Spinal cord (tissue), 10 donors: ENCODE measurements around the gene CTNNA3. TPM values are rescaled to one million over a fixed set of nuclear protein-coding genes. Genes with fewer than 3 reads are reported as not detected.

Experiments used
- DNase-seq, 6 donors: peaks; one replicate each; pipeline versions ENCODE4 v3.0.0 to v3.0.0-alpha.2; 2013 to 2015; ENCODE audit warnings: low spot score in 6 of 6, low read depth in 4 of 6
- H3K27ac ChIP-seq: one replicate; pipeline ENCODE4 v1.5.1; 2013; ENCODE audit warnings: low read depth, low read length, control low read depth
- H3K27me3 ChIP-seq: one replicate; pipeline ENCODE4 v1.6.1; 2013; ENCODE audit warnings: low read length; ENCODE audit not compliant: control insufficient read depth, insufficient read depth
- H3K36me3 ChIP-seq: one replicate; pipeline ENCODE4 v1.6.1; 2013; ENCODE audit warnings: low read length; ENCODE audit not compliant: control insufficient read depth, insufficient read depth
- H3K4me1 ChIP-seq: one replicate; pipeline ENCODE4 v1.6.1; 2013; ENCODE audit warnings: low read length; ENCODE audit not compliant: control insufficient read depth, insufficient read depth
- H3K4me3 ChIP-seq: one replicate; pipeline ENCODE4 v1.5.1; 2013; ENCODE audit warnings: low read depth, low read length, control low read depth
- H3K9me3 ChIP-seq: one replicate; pipeline ENCODE4 v1.6.1; 2013; ENCODE audit warnings: low read length; ENCODE audit not compliant: control insufficient read depth, insufficient read depth
- WGBS: methylation state at CpG from one replicate; pipeline ENCODE4 v1.1.5; 2013; ENCODE audit warnings: missing lambda C conversion rate; ENCODE audit not compliant: insufficient coverage; 5-methylcytosine and 5-hydroxymethylcytosine counted together
- polyA plus RNA-seq, 2 donors: library from polyadenylated mRNA; unstranded; fragments of 120-200 nt; gene quantifications; one replicate each; pipeline ENCODE4 v1.2.1, GENCODE V29; 2013; ENCODE audit not compliant: insufficient read length in 2 of 2
- total RNA-seq, 2 donors: library from RNA; depleted of rRNA in 1 of 2; stranded (reverse); fragments of 120-200 nt in 1 of 2; fragments of >200 nt in 1 of 2; gene quantifications; one replicate each; pipeline versions ENCODE4 v1.2.3 to v1.2.4, GENCODE V29; 2013 to 2014
- donor health status: healthy.

CTNNA3 gene
- total and polyA plus RNA-seq, 4 donors = 15.3 to 63.5 (median 41.0) TPM

DNA sequence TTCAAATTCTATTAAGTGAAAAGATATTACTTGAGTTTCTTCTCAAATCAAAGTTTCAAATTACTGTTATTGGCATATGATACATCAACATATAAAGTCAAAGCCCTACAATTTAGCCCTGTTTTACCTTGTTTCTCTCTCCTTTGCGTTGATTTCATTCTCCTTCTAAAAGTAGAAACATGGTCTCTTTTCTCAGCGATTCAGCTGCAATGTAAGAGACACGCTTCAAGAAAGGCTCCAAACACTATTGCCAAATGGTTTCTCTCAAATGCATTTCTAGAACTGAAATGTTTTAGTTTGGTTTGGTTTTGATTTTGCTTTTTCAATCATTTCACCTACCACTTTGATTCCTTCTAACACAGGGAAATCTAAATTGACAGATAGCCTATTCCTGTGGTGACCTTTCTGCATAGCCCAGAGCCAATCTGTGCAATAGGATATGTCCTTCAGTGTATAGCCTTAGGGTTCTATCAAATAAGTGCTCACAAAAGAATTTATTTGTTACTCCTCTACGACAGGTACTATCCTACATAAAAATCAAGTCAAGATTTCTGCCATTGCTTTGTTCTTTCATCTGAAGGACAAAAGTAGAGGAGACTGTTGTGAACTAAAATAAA, 47.3 kb downstream of the CTNNA3 start:
- Histone ChIP-seq H3K9me3 (no peaks in the 10 kb centered on the region), H3K4me3 (no peak overlapping the region), H3K27ac (no peak overlapping the region), H3K4me1 (no peaks in the 10 kb centered on the region), H3K27me3 (no peaks in the 10 kb centered on the region), H3K36me3 (no peaks in the 10 kb centered on the region)
- no peak for DNase-seq
- 83% methylated on average over 1 of the region's 4 CpGs for WGBS

DNA sequence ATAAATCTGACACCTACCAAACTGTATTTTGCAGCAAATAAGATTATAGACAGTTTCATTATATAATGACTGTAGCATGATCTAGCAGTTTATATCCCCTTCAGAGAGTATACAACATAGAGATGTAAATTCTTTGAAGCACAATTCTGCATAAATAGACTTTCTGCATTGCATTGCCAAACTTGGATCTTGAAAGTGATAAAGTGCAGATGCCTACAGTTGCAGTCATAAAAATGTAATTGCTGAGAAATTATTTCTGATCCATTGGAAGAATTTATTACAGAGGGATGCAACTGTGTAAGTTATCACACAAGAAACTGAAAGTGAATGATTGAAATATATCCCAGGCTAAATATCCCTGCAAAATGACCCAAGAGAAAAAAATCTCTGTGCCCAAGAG, 65.1 kb downstream of the CTNNA3 start:
- peak in 1 of 6 donors; percentile 18 for DNase-seq
- Histone ChIP-seq H3K27ac (no peak overlapping the region), H3K36me3 (no peaks in the 10 kb centered on the region), H3K4me1 (no peaks in the 10 kb centered on the region), H3K9me3 (peaks cover 3% of the 10 kb centered on the region), H3K4me3 (no peak overlapping the region), H3K27me3 (no peaks in the 10 kb centered on the region)

DNA sequence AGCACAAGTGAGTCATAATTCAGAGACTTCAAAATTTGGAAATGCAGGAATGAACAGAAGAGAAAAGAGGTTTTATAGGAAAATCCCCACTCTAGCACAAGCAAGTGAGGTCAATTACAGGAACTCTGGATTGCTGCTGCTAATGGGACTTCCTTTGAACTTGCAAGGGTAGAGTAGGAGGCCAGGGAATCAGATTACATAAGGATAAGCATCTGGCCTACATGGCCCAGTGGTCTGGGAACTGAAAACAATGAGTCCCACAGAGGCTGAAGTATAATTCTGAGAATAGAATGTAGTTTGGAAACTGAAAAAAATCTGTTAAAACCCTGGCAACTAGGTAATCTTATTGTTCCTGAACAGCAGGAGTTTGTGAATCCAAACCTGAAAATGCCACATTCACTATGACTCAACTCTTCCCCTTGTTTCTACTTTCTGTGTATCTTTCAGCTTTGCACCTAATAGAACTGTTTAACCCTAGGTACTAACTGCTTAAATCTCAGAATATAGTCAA, 66.5 kb downstream of the CTNNA3 start:
- Histone ChIP-seq H3K4me1 (no peaks in the 10 kb centered on the region), H3K9me3 (peaks cover 3% of the 10 kb centered on the region), H3K27ac (no peak overlapping the region), H3K27me3 (no peaks in the 10 kb centered on the region), H3K4me3 (no peak overlapping the region), H3K36me3 (no peaks in the 10 kb centered on the region)
- DNase-seq = no peak

DNA sequence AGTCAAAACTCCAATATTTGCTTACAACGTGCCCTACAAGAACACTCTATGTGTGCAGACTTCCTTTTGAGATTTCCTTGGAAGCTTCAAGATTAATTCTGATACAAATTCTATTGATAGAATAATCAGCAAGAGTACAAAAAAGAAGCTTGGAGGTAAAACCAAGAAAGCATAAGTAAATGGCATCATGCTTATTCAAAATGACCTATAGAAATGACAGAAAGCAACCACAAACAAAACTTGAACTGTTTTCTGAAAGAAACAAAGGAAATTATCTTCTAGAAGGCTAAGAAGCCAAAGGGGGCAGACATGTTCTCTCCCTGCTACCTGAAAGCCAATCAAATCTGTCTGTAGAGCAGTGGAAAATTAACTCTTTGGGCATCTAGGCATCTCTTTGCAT, 73.0 kb downstream of the CTNNA3 start:
- DNase-seq = no peak
- H3K27me3 ChIP-seq = no peaks in the 10 kb centered on the region
- no CpG with 5 or more reads among the region's 1 CpG for WGBS
- no peaks in the 10 kb centered on the region for H3K36me3 ChIP-seq
- H3K9me3 ChIP-seq = peaks cover 3% of the 10 kb centered on the region
- H3K4me1 ChIP-seq = no peaks in the 10 kb centered on the region
- H3K27ac ChIP-seq = no peak overlapping the region
- H3K4me3 ChIP-seq = no peak overlapping the region

DNA sequence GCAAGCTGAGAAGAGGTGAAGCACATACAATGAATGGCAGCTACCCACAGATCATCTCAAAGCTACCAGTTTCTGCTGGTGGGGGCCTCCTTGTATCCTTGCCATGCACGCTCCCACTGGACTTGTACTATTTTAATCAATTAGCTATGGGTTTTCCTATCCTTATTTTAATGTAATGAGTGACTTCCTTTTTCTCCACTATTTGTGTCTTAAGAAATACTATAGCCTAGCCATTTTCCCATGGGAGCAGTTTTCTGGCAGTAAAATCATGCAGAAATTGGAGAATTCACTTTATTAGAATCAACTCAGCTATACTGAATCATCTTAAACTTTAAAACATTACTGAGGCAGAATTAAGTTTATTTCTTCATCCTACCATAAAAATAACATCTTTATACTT, 73.5 kb downstream of the CTNNA3 start:
- Histone ChIP-seq H3K4me3 (no peak overlapping the region), H3K4me1 (no peaks in the 10 kb centered on the region), H3K9me3 (peaks cover 3% of the 10 kb centered on the region), H3K27ac (no peak overlapping the region), H3K27me3 (no peaks in the 10 kb centered on the region), H3K36me3 (no peaks in the 10 kb centered on the region)
- peak in 1 of 6 donors; percentile 30 for DNase-seq
- no CpG with 5 or more reads among the region's 1 CpG for WGBS

DNA sequence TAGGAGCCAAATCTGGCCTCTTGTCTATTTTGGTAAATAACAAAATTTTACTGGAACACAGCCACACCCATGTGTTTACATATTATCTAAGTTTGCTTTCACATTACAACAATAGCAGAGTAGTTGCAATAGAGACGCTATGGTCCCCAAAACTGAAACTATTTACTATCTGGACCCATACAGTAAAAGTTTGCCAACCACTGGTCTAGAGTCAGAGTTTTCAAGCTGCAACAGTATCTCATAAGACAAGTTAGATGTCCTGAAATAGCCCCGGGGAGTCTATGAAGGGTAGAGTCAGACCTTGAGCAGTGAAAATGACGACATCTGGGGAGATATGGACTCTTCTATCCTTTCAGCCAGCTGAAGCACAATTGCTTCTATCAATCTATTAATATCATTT, 74.2 kb downstream of the CTNNA3 start:
- DNase-seq = no peak
- H3K9me3 ChIP-seq = peaks cover under 1% of the 10 kb centered on the region
- H3K27me3 ChIP-seq = no peaks in the 10 kb centered on the region
- no peak overlapping the region for H3K27ac ChIP-seq
- H3K36me3 ChIP-seq = no peaks in the 10 kb centered on the region
- WGBS = 100% methylated on average over 1 of the region's 3 CpGs
- H3K4me1 ChIP-seq = no peaks in the 10 kb centered on the region
- no peak overlapping the region for H3K4me3 ChIP-seq

DNA sequence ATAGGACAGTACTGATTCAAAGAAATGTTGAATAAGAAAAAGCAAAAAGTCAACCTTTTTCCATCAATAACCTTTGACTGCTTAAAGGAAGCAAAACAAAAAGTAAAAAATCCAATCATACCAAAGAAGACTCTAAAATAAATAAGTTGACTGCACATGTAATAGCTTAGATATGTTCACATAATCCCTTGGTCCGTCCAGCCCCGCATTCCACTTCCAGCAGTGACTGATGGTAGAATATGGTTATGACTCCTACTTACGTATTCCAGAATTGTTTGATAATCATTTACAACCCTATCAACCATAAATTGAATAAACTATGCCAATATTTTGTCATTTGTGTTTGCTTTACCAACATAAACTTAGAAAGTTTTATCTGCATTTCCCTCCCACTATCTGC, 77.9 kb downstream of the CTNNA3 start:
- no peak for DNase-seq
- Histone ChIP-seq H3K4me3 (no peak overlapping the region), H3K9me3 (no peaks in the 10 kb centered on the region), H3K27ac (no peak overlapping the region), H3K27me3 (no peaks in the 10 kb centered on the region), H3K36me3 (no peaks in the 10 kb centered on the region), H3K4me1 (no peaks in the 10 kb centered on the region)
- no CpG with 5 or more reads among the region's 3 CpGs for WGBS

DNA sequence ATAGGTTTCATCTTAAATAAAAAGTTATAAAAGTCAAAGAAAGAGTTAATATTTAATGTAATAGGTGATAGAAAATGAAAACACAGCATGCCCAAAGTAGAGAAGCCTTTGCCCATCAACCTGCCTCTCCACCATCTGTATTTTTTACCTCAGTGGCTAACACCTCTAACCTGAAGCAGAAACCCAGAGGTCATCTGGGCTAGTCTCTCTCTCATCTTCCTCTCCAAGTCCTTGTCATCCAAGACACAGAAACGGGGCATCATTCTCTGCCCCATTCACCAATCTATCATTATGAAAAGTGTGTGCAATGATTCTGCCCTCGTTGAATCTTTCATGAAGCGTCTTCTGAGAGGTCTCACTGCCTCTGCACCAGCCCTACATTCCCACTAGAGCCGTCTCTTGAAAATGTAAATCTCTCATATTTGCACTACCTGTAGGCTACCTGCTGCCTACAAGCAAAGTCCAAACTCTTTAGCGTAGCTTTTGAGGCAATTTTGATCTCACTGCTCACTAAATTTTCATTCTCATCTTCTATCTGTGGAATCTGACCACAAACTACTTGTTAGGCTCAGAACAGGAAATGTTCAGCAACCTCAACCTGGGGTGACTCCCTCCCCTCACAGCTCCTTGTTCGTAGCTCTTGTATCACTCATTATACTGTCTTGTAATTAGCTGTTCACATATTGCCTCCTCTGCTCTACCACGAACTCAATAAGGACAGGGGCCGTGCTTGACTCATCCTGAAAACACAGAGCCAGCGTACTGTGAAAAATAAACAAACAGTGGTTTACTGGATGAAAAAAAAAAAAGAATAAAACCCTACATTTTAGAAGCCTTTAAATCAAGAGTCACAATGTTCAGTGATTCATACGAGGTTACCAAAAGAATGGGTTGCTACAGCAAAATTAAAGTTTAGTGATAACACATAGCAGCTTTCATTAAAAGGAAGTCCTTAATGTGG, 83.1 kb downstream of the CTNNA3 start:
- 93% methylated on average over 5 of the region's 10 CpGs for WGBS
- no peak for DNase-seq
- H3K4me3 ChIP-seq = no peak overlapping the region

DNA sequence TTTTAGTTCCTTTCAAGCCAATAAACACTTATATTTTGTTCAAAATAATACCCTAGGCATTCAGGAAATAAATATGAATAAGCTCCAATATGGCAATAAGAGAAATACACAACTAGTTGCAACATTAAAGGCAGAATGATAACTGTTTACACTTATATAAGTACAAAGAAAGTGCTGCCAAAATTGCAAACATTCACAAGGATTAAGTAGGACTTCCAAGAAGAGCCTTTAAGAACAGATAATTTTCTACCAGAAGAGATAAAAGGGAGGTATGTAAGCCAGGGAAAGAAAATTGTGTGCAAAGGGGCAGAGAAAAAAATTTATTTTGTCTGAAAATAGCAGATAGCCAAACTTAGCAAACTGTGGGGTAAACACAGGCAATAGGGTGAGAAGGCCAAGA, 83.8 kb downstream of the CTNNA3 start:
- Histone ChIP-seq H3K9me3 (no peaks in the 10 kb centered on the region), H3K4me3 (no peak overlapping the region), H3K36me3 (no peaks in the 10 kb centered on the region), H3K27me3 (no peaks in the 10 kb centered on the region), H3K27ac (no peak overlapping the region), H3K4me1 (no peaks in the 10 kb centered on the region)
- DNase-seq = no peak

More for the DNA sequence above, 83.1 kb downstream of the CTNNA3 start:
- Histone ChIP-seq H3K4me1 (no peaks in the 10 kb centered on the region), H3K9me3 (no peaks in the 10 kb centered on the region), H3K36me3 (no peaks in the 10 kb centered on the region), H3K27me3 (no peaks in the 10 kb centered on the region), H3K27ac (no peak overlapping the region)
